ENCODE measurements around the gene BCL11B.

DNA sequence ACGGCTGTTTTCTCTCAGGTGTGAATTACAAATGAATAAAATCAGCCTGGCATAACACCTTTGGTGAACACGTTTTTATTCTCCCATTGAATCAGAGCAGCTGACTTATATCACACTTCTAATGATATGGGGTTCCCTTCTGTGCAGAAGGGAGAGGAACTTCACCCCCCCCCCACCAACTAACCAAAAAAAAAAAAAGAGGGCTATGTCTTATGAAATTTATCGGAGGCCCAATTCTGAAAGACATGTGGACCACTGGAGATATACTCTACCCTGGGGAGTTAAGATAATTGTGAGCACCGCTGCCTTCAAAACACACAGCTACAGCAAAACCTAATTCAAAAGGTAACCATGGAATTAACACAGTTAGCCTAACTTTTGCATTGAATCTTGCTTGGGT, 4.6 kb downstream of the BCL11B start:
- TF ChIP-seq PTBP1 (IDR thresholded peaks at IDR 0.05; ENCODE audit: low read depth, low read length) (no peak), SIX5 (IDR thresholded peaks at IDR 0.05; ENCODE audit: borderline replicate concordance in 1 of 2, insufficient read depth in 1 of 2, low read depth in 1 of 2, low read length in 2 of 2) (no peak)
- TF ChIP-seq, protein P1, sequence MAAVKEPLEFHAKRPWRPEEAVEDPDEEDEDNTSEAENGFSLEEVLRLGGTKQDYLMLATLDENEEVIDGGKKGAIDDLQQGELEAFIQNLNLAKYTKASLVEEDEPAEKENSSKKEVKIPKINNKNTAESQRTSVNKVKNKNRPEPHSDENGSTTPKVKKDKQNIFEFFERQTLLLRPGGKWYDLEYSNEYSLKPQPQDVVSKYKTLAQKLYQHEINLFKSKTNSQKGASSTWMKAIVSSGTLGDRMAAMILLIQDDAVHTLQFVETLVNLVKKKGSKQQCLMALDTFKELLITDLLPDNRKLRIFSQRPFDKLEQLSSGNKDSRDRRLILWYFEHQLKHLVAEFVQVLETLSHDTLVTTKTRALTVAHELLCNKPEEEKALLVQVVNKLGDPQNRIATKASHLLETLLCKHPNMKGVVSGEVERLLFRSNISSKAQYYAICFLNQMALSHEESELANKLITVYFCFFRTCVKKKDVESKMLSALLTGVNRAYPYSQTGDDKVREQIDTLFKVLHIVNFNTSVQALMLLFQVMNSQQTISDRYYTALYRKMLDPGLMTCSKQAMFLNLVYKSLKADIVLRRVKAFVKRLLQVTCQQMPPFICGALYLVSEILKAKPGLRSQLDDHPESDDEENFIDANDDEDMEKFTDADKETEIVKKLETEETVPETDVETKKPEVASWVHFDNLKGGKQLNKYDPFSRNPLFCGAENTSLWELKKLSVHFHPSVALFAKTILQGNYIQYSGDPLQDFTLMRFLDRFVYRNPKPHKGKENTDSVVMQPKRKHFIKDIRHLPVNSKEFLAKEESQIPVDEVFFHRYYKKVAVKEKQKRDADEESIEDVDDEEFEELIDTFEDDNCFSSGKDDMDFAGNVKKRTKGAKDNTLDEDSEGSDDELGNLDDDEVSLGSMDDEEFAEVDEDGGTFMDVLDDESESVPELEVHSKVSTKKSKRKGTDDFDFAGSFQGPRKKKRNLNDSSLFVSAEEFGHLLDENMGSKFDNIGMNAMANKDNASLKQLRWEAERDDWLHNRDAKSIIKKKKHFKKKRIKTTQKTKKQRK (IDR thresholded peaks at IDR 0.05; ENCODE audit: borderline replicate concordance, low read depth, low read length) = no peak
